HEK293 (cell line): ENCODE results near the gene YJU2.
"Not testable (repeated sequence)": the region's sequence is repeated elsewhere in the genome, so short reads cannot be mapped to it uniquely, and the experiment has no call there.

Experiments used
- CTCF ChIA-PET: fragments of 350-600 bp; formaldehyde crosslinking; extraction: SDS; loops from one replicate; lab custom pipeline; 2021; ENCODE audit warnings: antibody characterized with exemption; lab: Yijun Ruan, JAX
- POLR2A ChIA-PET: fragments of 300-600 bp; formaldehyde crosslinking; extraction: SDS; loops from one replicate; lab custom pipeline; 2020; ENCODE audit warnings: antibody characterized with exemption, inconsistent platforms; lab: Yijun Ruan, JAX
- H3K27ac ChIP-seq: fragments of 200-500 bp; sonication (Bioruptor generic); 2 replicates; pipeline ENCODE4 v1.5.1; 2014; ENCODE audit warnings: low read depth, low read length, control low read depth, inconsistent platforms; ENCODE audit errors: extremely low read depth
- H3K36me3 ChIP-seq, 2 experiments: fragments of 200-500 bp in 1 of 2; sonication (Bioruptor generic) in 1 of 2; 1 replicate in 1 of 2; 2 replicates in 1 of 2; pipeline ENCODE4 v1.5.1; 2014 to 2017; ENCODE audit warnings: inconsistent platforms in 2 of 2, low read length in 2 of 2; ENCODE audit not compliant: control insufficient read depth in 2 of 2, insufficient read depth in 1 of 2
- H3K4me1 ChIP-seq: fragments of 200-500 bp; sonication (Bioruptor generic); 2 replicates; pipeline ENCODE4 v1.5.1; 2014; ENCODE audit warnings: mild to moderate bottlenecking, low read length, inconsistent platforms; ENCODE audit not compliant: control insufficient read depth, insufficient read depth
- H3K4me3 ChIP-seq: 2 replicates; pipeline ENCODE4 v1.5.1; 2011; ENCODE audit warnings: low read depth, mild to moderate bottlenecking, control low read depth, low read length, moderate library complexity
- H3K9me3 ChIP-seq: fragments of 200-500 bp; sonication (Bioruptor generic); 2 replicates; pipeline ENCODE4 v1.5.1; 2014; ENCODE audit warnings: low read depth, low read length, inconsistent platforms; ENCODE audit not compliant: control insufficient read depth, insufficient read depth
- HOXA7 ChIP-seq: sonication (generic); formaldehyde crosslinking; IDR thresholded peaks from 2 replicates; pipeline ENCODE4 v1.8.1; 2022; ENCODE audit warnings: missing genetic modification reagents, borderline replicate concordance
- SETDB1 ChIP-seq: IDR thresholded peaks from one replicate; pipeline ENCODE4 v1.6.1; 2017; ENCODE audit warnings: mild to moderate bottlenecking, low read length, moderate library complexity, mixed read lengths; ENCODE audit not compliant: insufficient read length
- TRIM28 ChIP-seq: IDR thresholded peaks from 2 replicates; pipeline ENCODE4 v1.6.1; 2011; ENCODE audit warnings: low read length, control low read depth, borderline replicate concordance
- TSHZ1 ChIP-seq: fragments of 450-650 bp; formaldehyde crosslinking; IDR thresholded peaks from 2 replicates; pipeline ENCODE4 v1.5.1; 2016; ENCODE audit warnings: missing biosample characterization, missing genetic modification characterization, borderline replicate concordance
- ZFP69B ChIP-seq: fragments of 450-650 bp; formaldehyde crosslinking; IDR thresholded peaks from 2 replicates; pipeline ENCODE4 v1.5.1; 2016; ENCODE audit warnings: missing biosample characterization, missing genetic modification characterization
- ZNF280D ChIP-seq: fragments of 450-650 bp; formaldehyde crosslinking; IDR thresholded peaks from 2 replicates; pipeline ENCODE4 v1.5.1; 2016; ENCODE audit warnings: missing biosample characterization, missing genetic modification characterization
- ZNF473 ChIP-seq: fragments of 450-650 bp; formaldehyde crosslinking; IDR thresholded peaks from 2 replicates; pipeline ENCODE4 v1.5.1; 2017; ENCODE audit warnings: missing biosample characterization, missing genetic modification characterization
- ZNF514 ChIP-seq: fragments of 450-650 bp; formaldehyde crosslinking; IDR thresholded peaks from 2 replicates; pipeline ENCODE4 v1.5.1; 2016; ENCODE audit warnings: missing biosample characterization, missing genetic modification characterization
- ZNF664 ChIP-seq: fragments of 450-650 bp; formaldehyde crosslinking; IDR thresholded peaks from 2 replicates; pipeline ENCODE4 v1.5.1; 2016; ENCODE audit warnings: missing biosample characterization, missing genetic modification characterization

YJU2 gene

GRCh38 chr19:4238831-4239230 is 8.0 kb upstream of the YJU2 start (continued):
- no peak for TF ChIP-seq TSHZ1
- no peak for TF ChIP-seq ZFP69B (tag by site-specific recombination)

- H3K4me3 ChIP-seq, result no peak overlapping the region
- POLR2A ChIA-PET, result interaction anchor here (0.7 kb wide), 1 partner anchor 422 kb away, joined by 5 read pairs; no protein-coding TSS in a partner anchor
- TF ChIP-seq ZNF473 (tag by site-specific recombination) (no peak), TRIM28 (peak; percentile 72; the same call in 1 of the 2 replicates), SETDB1 (peak; percentile 95)
- TF ChIP-seq, all 188 proteins: peak for 2
- Histone ChIP-seq H3K27ac (no peak overlapping the region), H3K36me3 (no peaks in the 10 kb centered on the region), H3K4me1 (no peaks in the 10 kb centered on the region), H3K9me3 (no peaks in the 10 kb centered on the region)
- CTCF ChIA-PET, result interaction anchor here (0.7 to 1.4 kb wide), 2 partner anchors 9 to 102 kb away, joined by 3 to 6 read pairs; no protein-coding TSS in a partner anchor
Observed at GRCh38 chr19:4241824-4242430, 5.0 kb upstream of the YJU2 start.

GRCh38 chr19:4245938-4246337 is 942 bp upstream of the YJU2 start:
- H3K9me3 ChIP-seq, H3K4me3 ChIP-seq, H3K27ac ChIP-seq, CTCF ChIA-PET, H3K4me1 ChIP-seq, POLR2A ChIA-PET: not testable (repeated sequence)
- peaks cover 0 to 22% of the 10 kb centered on the region in 2 experiments; a peak in 2 of 3 replicates for H3K36me3 ChIP-seq

- CTCF ChIA-PET, result interaction anchor here (2.7 kb wide), 1 partner anchor 10 kb away, joined by 19 read pairs; no protein-coding TSS in a partner anchor
- TF ChIP-seq ZNF280D (peak; percentile 38; the same call in 1 of the 2 replicates), HOXA7 (CRISPR knock-in tag) (no peak)
- no peaks in the 10 kb centered on the region for H3K9me3 ChIP-seq
- no peak overlapping the region for H3K27ac ChIP-seq
- H3K36me3 ChIP-seq, result peaks cover 32 to 71% of the 10 kb centered on the region in 2 experiments; a peak in 2 of 3 replicates
- H3K4me3 ChIP-seq, result no peak overlapping the region
- POLR2A ChIA-PET, result no interaction called here
- no peaks in the 10 kb centered on the region for H3K4me1 ChIP-seq
Observed at GRCh38 chr19:4256563-4256962, 9.7 kb downstream of the YJU2 start.

GRCh38 chr19:4257025-4257424 is 10.1 kb downstream of the YJU2 start:
- Histone ChIP-seq H3K4me1 (no peaks in the 10 kb centered on the region), H3K36me3 (peaks cover 27 to 71% of the 10 kb centered on the region in 2 experiments; a peak in 2 of 3 replicates), H3K4me3 (no peak overlapping the region), H3K9me3 (no peaks in the 10 kb centered on the region), H3K27ac (no peak overlapping the region)
- ChIA-PET CTCF (interaction anchor here (2.7 kb wide), 1 partner anchor 10 kb away, joined by 19 read pairs; no protein-coding TSS in a partner anchor), POLR2A (interaction anchor here (0.7 kb wide), 1 partner anchor 8 kb away, joined by 5 read pairs; no protein-coding TSS in a partner anchor)
- TF ChIP-seq ZNF664 (tag by site-specific recombination) (peak; percentile 81), ZNF514 (tag by site-specific recombination) (no peak)
